ENCODE results near the gene TSACC. TPM values are rescaled to one million over a fixed set of nuclear protein-coding genes. Genes with fewer than 3 reads are reported as not detected.

The TSACC gene
- total and polyA plus RNA-seq, 2 of the 8 experiments (the other 6 are each of a cell fraction or from before 2014, with no cell fraction given) = 1.0 to 5.0 TPM

DNA sequence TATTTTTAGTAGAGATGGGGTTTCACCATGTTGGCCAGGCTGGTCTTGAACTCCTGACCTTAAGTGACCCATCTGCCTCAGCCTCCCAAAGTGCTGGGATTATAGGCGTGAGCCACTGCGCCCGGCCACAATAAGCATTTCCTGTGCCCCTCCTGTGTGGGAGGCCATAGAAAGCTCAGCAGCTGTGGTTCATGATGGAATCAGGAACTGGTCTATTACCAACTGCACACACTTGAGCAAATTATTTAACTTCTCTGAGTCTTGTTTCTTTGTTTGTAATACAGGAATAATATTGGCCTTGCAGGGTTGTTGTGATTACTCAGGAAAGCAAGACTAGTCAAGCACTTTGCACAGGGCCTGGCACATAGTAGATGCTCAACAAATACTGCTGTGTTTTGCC lies 45.7 kb downstream of the TSACC start (continued):
- TF ChIP-seq, protein P1, sequence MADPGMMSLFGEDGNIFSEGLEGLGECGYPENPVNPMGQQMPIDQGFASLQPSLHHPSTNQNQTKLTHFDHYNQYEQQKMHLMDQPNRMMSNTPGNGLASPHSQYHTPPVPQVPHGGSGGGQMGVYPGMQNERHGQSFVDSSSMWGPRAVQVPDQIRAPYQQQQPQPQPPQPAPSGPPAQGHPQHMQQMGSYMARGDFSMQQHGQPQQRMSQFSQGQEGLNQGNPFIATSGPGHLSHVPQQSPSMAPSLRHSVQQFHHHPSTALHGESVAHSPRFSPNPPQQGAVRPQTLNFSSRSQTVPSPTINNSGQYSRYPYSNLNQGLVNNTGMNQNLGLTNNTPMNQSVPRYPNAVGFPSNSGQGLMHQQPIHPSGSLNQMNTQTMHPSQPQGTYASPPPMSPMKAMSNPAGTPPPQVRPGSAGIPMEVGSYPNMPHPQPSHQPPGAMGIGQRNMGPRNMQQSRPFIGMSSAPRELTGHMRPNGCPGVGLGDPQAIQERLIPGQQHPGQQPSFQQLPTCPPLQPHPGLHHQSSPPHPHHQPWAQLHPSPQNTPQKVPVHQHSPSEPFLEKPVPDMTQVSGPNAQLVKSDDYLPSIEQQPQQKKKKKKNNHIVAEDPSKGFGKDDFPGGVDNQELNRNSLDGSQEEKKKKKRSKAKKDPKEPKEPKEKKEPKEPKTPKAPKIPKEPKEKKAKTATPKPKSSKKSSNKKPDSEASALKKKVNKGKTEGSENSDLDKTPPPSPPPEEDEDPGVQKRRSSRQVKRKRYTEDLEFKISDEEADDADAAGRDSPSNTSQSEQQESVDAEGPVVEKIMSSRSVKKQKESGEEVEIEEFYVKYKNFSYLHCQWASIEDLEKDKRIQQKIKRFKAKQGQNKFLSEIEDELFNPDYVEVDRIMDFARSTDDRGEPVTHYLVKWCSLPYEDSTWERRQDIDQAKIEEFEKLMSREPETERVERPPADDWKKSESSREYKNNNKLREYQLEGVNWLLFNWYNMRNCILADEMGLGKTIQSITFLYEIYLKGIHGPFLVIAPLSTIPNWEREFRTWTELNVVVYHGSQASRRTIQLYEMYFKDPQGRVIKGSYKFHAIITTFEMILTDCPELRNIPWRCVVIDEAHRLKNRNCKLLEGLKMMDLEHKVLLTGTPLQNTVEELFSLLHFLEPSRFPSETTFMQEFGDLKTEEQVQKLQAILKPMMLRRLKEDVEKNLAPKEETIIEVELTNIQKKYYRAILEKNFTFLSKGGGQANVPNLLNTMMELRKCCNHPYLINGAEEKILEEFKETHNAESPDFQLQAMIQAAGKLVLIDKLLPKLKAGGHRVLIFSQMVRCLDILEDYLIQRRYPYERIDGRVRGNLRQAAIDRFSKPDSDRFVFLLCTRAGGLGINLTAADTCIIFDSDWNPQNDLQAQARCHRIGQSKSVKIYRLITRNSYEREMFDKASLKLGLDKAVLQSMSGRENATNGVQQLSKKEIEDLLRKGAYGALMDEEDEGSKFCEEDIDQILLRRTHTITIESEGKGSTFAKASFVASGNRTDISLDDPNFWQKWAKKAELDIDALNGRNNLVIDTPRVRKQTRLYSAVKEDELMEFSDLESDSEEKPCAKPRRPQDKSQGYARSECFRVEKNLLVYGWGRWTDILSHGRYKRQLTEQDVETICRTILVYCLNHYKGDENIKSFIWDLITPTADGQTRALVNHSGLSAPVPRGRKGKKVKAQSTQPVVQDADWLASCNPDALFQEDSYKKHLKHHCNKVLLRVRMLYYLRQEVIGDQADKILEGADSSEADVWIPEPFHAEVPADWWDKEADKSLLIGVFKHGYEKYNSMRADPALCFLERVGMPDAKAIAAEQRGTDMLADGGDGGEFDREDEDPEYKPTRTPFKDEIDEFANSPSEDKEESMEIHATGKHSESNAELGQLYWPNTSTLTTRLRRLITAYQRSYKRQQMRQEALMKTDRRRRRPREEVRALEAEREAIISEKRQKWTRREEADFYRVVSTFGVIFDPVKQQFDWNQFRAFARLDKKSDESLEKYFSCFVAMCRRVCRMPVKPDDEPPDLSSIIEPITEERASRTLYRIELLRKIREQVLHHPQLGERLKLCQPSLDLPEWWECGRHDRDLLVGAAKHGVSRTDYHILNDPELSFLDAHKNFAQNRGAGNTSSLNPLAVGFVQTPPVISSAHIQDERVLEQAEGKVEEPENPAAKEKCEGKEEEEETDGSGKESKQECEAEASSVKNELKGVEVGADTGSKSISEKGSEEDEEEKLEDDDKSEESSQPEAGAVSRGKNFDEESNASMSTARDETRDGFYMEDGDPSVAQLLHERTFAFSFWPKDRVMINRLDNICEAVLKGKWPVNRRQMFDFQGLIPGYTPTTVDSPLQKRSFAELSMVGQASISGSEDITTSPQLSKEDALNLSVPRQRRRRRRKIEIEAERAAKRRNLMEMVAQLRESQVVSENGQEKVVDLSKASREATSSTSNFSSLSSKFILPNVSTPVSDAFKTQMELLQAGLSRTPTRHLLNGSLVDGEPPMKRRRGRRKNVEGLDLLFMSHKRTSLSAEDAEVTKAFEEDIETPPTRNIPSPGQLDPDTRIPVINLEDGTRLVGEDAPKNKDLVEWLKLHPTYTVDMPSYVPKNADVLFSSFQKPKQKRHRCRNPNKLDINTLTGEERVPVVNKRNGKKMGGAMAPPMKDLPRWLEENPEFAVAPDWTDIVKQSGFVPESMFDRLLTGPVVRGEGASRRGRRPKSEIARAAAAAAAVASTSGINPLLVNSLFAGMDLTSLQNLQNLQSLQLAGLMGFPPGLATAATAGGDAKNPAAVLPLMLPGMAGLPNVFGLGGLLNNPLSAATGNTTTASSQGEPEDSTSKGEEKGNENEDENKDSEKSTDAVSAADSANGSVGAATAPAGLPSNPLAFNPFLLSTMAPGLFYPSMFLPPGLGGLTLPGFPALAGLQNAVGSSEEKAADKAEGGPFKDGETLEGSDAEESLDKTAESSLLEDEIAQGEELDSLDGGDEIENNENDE (IDR thresholded peaks at IDR 0.05; ENCODE audit: insufficient replicate concordance, low read length) = no peak
- TF ChIP-seq ASH2L (IDR thresholded peaks at IDR 0.05; ENCODE audit: low read length) (no peak), KDM4A (IDR thresholded peaks at IDR 0.05; ENCODE audit: low read depth, low read length, severe bottlenecking) (no peak), RAD21 (IDR thresholded peaks at IDR 0.05 in 1 of 2, conservative IDR thresholded peaks at IDR 0.05 in 1 of 2; ENCODE audit: low read depth in 2 of 2, low read length in 2 of 2) (no peak), JUN (IDR thresholded peaks at IDR 0.05; ENCODE audit: low read depth, low read length) (no peak), TAF7 (optimal IDR thresholded peaks at IDR 0.05; ENCODE audit: borderline replicate concordance, low read depth, low read length) (no peak), GABPA (IDR thresholded peaks at IDR 0.05; ENCODE audit: borderline replicate concordance, insufficient read depth, low read length) (no peak), EGR1 (IDR thresholded peaks at IDR 0.05; ENCODE audit: borderline replicate concordance, low read depth, low read length) (no peak)
- TF ChIP-seq, protein P2, sequence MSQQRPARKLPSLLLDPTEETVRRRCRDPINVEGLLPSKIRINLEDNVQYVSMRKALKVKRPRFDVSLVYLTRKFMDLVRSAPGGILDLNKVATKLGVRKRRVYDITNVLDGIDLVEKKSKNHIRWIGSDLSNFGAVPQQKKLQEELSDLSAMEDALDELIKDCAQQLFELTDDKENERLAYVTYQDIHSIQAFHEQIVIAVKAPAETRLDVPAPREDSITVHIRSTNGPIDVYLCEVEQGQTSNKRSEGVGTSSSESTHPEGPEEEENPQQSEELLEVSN (IDR thresholded peaks at IDR 0.05) = no peak

All from H1 (cell line).